Measurements from ENCODE around the gene PGGT1B. TPM values are rescaled to one million over a fixed set of nuclear protein-coding genes. Genes with fewer than 3 reads are reported as not detected.

PGGT1B gene
- total and polyA plus RNA-seq, 2 of the 8 experiments (the other 6 are each of a cell fraction or from before 2014, with no cell fraction given): 1.9 to 43.1 TPM

DNA sequence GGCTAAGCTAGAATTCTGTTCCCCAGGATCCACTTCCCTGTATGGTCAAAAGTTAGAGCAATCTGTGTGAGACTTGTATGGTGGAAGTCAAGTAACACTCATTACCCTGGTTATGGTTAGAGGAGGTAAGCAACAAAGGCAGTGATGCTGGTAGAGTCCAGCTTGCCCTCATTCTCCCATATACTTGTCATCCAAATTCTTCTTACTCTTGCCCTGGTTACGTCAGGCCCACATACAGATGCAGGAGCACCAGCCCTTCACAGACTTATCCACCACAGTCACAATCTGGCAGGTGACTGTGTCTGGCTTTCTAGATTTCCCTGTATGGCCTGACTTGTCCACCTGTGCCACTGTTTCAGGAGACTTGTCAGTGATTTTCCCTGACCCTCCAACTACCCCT lies 35.4 kb downstream of the PGGT1B start:
- no peak overlapping the region for H2BK120ac ChIP-seq (replicated peaks; ENCODE audit: low read depth, low read length)
- H3K9ac ChIP-seq (replicated peaks in 1 of 4; ENCODE audit: extremely low read depth in 1 of 4, low read depth in 3 of 4, low read length in 3 of 4): no peak overlapping the region
- H4K20me1 ChIP-seq (replicated peaks in 1 of 2; ENCODE audit: control insufficient read depth in 1 of 2, insufficient read depth in 2 of 2, low read length in 2 of 2): peaks cover 2 to 3% of the 10 kb centered on the region in 2 experiments
- H3K23ac ChIP-seq (ENCODE audit: insufficient read length): no peak overlapping the region
- H3K79me1 ChIP-seq (ENCODE audit: low read depth, low read length): no peaks in the 10 kb centered on the region
- H3K4me1 ChIP-seq (replicated peaks in 1 of 4; ENCODE audit: control insufficient read depth in 3 of 4, insufficient read depth in 4 of 4, low read length in 3 of 4): no peaks in the 10 kb centered on the region
- H3K9me3 ChIP-seq (ENCODE audit: insufficient read depth in 2 of 2, low read depth in 1 of 2, low read length in 1 of 2): no peaks in the 10 kb centered on the region
- H3K4me3 ChIP-seq (ENCODE audit: extremely low read depth in 1 of 4, insufficient read depth in 2 of 4, low read depth in 3 of 4, low read length in 4 of 4): no peak overlapping the region
- H3K36me3 ChIP-seq (ENCODE audit: control insufficient read depth in 2 of 4, insufficient read depth in 4 of 4, low read length in 3 of 4): peaks cover 0 to 16% (median 4%) of the 10 kb centered on the region in 4 experiments; a peak in 6 of 8 replicates
- H3K23me2 ChIP-seq (ENCODE audit: low read depth, low read length): no peaks in the 10 kb centered on the region
- H2BK5ac ChIP-seq (ENCODE audit: low read depth, low read length): no peak overlapping the region
- H3K4me2 ChIP-seq (ENCODE audit: insufficient read depth in 1 of 2, low read depth in 2 of 2, low read length in 2 of 2): no peak overlapping the region
- ChIA-PET CTCF (ENCODE audit: partially characterized antibody) (no interaction called here), POLR2A (ENCODE audit: partially characterized antibody) (no interaction called here)
- WGBS, 2 experiments (ENCODE audit: extremely low coverage in 1 of 2, insufficient coverage in 1 of 2, insufficient read length in 1 of 2, insufficient replicate concordance in 2 of 2, low coverage in 1 of 2, low lambda C conversion rate in 2 of 2, missing lambda C conversion rate in 1 of 2): 71% methylated on average over 1 of the region's 1 CpG; no CpG with 5 or more reads in 1 of the 2 experiments
- H3K14ac ChIP-seq (ENCODE audit: insufficient read length): no peak overlapping the region
- no peak overlapping the region for H4K8ac ChIP-seq (ENCODE audit: extremely low read depth, insufficient read depth, low read length)
- no peak overlapping the region for H2BK20ac ChIP-seq (ENCODE audit: low read length)
- FAIRE-seq (no peak), DNase-seq (ENCODE audit: low read depth in 1 of 2, low spot score in 2 of 2) (no peak)
- no peak overlapping the region for H2AFZ ChIP-seq (ENCODE audit: low read length)
- no peak overlapping the region for H4K5ac ChIP-seq (ENCODE audit: insufficient read length, low read depth, low read length)
- H3K18ac ChIP-seq (ENCODE audit: extremely low read depth, low read length): no peak overlapping the region
- H3K27ac ChIP-seq (ENCODE audit: low read depth, low read length): no peak overlapping the region
- no peak overlapping the region for H2BK12ac ChIP-seq (ENCODE audit: low read depth, low read length)
- no peak overlapping the region for H2AK5ac ChIP-seq (ENCODE audit: low read depth, low read length)
- no peak overlapping the region for H2BK15ac ChIP-seq (ENCODE audit: low read length)
- H4K91ac ChIP-seq (replicated peaks; ENCODE audit: insufficient read length, low read length): no peak overlapping the region
- H3K4ac ChIP-seq (replicated peaks; ENCODE audit: insufficient read length, low read depth, low read length): no peak overlapping the region
- H3K56ac ChIP-seq (replicated peaks; ENCODE audit: insufficient read length, low read depth, low read length): no peak overlapping the region
- H3K79me2 ChIP-seq (ENCODE audit: control insufficient read depth in 1 of 2, insufficient read depth in 2 of 2, low read length in 2 of 2): peaks cover 0 to 3% of the 10 kb centered on the region in 2 experiments; a peak in 1 of 4 replicates
- no peaks in the 10 kb centered on the region for H3K27me3 ChIP-seq (replicated peaks in 1 of 4; ENCODE audit: control insufficient read depth in 3 of 4, extremely low read depth in 1 of 4, insufficient read depth in 3 of 4, low read length in 3 of 4)
- TF ChIP-seq SIRT6 (IDR thresholded peaks at IDR 0.05; ENCODE audit: low read length): no peak
- TF ChIP-seq TEAD4 (IDR thresholded peaks at IDR 0.05; ENCODE audit: low read depth, low read length): no peak
- no peak for TF ChIP-seq SUZ12 (IDR thresholded peaks at IDR 0.05; ENCODE audit: low read length)
- no peak for TF ChIP-seq CTBP2 (IDR thresholded peaks at IDR 0.05; ENCODE audit: borderline replicate concordance, insufficient read depth, insufficient read length, low read length)
- TF ChIP-seq CEBPB (IDR thresholded peaks at IDR 0.05; ENCODE audit: low read depth, low read length): no peak
- no peak for TF ChIP-seq EZH2 (IDR thresholded peaks at IDR 0.05; ENCODE audit: low read depth, low read length, severe bottlenecking)
- TF ChIP-seq BCL11A (IDR thresholded peaks at IDR 0.05; ENCODE audit: low read depth in 2 of 2, low read length in 2 of 2): no peak
- no peak for TF ChIP-seq TAF7 (optimal IDR thresholded peaks at IDR 0.05; ENCODE audit: borderline replicate concordance, low read depth, low read length)

Measured in H1 (cell line).